Right lobe of liver (tissue), 6 donors: ENCODE results near the gene ARHGEF2. TPM values are rescaled to one million over a fixed set of nuclear protein-coding genes. Genes with fewer than 3 reads are reported as not detected.

Experiments
- ATAC-seq, 4 donors: fragments of 200-7000 bp; cut with Tn5 transposase; one replicate each; pipeline ENCODE4 v1.9.1; 2020; ENCODE audit warnings: mild to moderate bottlenecking in 4 of 4, moderate library complexity in 4 of 4
- DNase-seq, 3 donors: peaks; one replicate each; pipeline ENCODE4 v3.0.0-alpha.2; 2020
- H3K27ac ChIP-seq, 3 donors: fragments of 200-600 bp; one replicate each; pipeline ENCODE4 v1.8.0; 2022
- H3K27me3 ChIP-seq, 2 donors: fragments of 200-600 bp; one replicate each; pipeline ENCODE4 v1.8.0; 2022
- H3K36me3 ChIP-seq, 4 donors: fragments of 200-600 bp; sonication (generic) in 1 of 4; one replicate each; pipeline versions ENCODE4 v1.5.1 to v1.8.0; 2017 to 2022; ENCODE audit warnings: control low read depth in 1 of 4
- H3K4me1 ChIP-seq, 4 donors: fragments of 200-600 bp; sonication (generic) in 1 of 4; one replicate each; pipeline versions ENCODE4 v1.5.1 to v1.8.0; 2017 to 2022; ENCODE audit warnings: control low read depth in 1 of 4
- H3K4me3 ChIP-seq, 3 donors: fragments of 200-600 bp; one replicate each; pipeline ENCODE4 v1.8.0; 2022
- H3K9me3 ChIP-seq, 4 donors: fragments of 200-600 bp; sonication (generic) in 1 of 4; one replicate each; pipeline versions ENCODE4 v1.5.1 to v1.8.0; 2017 to 2022; ENCODE audit warnings: control low read depth in 1 of 4
- POLR2A ChIP-seq: fragments of 450-650 bp; IDR thresholded peaks from one replicate; pipeline ENCODE4 v1.6.1; 2017; ENCODE audit warnings: antibody characterized with exemption, mild to moderate bottlenecking
- WGBS: methylation state at CpG from one replicate; pipeline ENCODE4 v1.1.6; 2018; ENCODE audit warnings: low coverage, low lambda C conversion rate; ENCODE audit not compliant: insufficient coverage; ENCODE audit errors: missing lambda C conversion rate; 5-methylcytosine and 5-hydroxymethylcytosine counted together
- intact Hi-C, 2 donors: fragments of 100-400 bp; cut with DNase I; formaldehyde crosslinking; loops; one replicate each; pipeline versions ENCODE4 v1.11.2 to v1.14.1; 2022
- total RNA-seq, 6 experiments: library from RNA; depleted of rRNA in 2 of 6; stranded (reverse); fragments of >200 nt in 2 of 6; fragmentation: NEBNext Ultra II Directional in 3 of 6; extraction: Animal tissue kit (Norgen Biotek cat#: 25700) in 3 of 6; gene quantifications; one replicate each; pipeline versions ENCODE4 v1.1.0 to v1.2.4, GENCODE V29; 2016 to 2023
- TF ChIP-seq, protein P1 (sequence below), 4 donors: fragments of 200-600 bp in 3 of 4; fragments of 450-650 bp in 1 of 4; IDR thresholded peaks; one replicate each; pipeline versions ENCODE4 v1.5.1 to v1.8.0; 2016 to 2022; ENCODE audit warnings: antibody characterized with exemption in 4 of 4, mild to moderate bottlenecking in 2 of 4
- donor health status: DM: no; HTN: yes; CAD: no.
- donor health status: DM: no; HTN: no; CAD: no.
- donor health status: DM: no; HTN: no; CAD: no.
- donor health status: DM: no; HTN: yes; CAD: no.
- donor health status: DM: no; HTN: yes; CAD: no.

Gene ARHGEF2
- total RNA-seq, 6 experiments from 2014 or later: 7.9 to 23.8 (median 13.1) TPM

DNA sequence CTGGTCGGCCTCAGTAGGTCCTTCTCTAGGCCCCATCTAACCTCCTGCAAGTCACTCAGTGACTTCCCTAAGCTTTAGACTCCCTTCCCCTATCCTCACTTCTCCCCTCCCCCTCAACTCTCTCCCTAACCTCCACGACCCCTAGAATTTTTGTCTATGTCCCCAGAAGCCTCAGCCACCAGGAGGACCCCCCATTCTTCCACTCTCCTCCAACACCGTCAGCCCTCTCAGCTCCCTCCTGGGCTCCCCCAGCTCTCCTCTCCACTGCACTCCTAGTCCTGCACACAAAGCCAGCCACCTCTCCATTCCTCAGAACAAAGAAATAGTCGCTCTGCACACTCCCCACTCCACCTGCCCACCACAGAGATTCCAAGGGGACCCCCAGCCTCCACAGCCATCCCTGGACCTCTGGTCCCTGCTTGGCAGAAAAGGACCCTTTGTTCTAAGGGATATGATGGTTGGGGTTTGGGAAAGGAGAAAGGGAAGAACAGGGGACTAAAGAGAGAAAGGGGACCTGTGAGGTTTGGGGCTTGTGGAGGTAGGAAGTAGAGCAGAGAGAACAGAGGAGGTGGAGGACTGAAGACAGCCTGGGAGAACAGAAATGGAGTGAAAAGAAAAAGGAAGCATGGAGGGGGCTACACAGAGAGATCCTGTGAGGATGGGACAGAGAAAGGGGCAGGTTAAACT is 2.8 kb downstream of the ARHGEF2 start:
- Histone ChIP-seq H3K27me3 (no peaks in the 10 kb centered on the region), H3K4me1 (peaks cover 0 to 16% (median 2%) of the 10 kb centered on the region in 4 donors), H3K36me3 (no peaks in the 10 kb centered on the region), H3K27ac (peak overlapping the region in 1 of 3 donors; percentile 89), H3K9me3 (no peaks in the 10 kb centered on the region), H3K4me3 (peak overlapping the region; percentile 9 to 59 (median 9))
- DNase-seq (no peak), ATAC-seq (no peak)
- intact Hi-C loops: no loop called here
- TF ChIP-seq POLR2A: no peak
- TF ChIP-seq, protein P1, sequence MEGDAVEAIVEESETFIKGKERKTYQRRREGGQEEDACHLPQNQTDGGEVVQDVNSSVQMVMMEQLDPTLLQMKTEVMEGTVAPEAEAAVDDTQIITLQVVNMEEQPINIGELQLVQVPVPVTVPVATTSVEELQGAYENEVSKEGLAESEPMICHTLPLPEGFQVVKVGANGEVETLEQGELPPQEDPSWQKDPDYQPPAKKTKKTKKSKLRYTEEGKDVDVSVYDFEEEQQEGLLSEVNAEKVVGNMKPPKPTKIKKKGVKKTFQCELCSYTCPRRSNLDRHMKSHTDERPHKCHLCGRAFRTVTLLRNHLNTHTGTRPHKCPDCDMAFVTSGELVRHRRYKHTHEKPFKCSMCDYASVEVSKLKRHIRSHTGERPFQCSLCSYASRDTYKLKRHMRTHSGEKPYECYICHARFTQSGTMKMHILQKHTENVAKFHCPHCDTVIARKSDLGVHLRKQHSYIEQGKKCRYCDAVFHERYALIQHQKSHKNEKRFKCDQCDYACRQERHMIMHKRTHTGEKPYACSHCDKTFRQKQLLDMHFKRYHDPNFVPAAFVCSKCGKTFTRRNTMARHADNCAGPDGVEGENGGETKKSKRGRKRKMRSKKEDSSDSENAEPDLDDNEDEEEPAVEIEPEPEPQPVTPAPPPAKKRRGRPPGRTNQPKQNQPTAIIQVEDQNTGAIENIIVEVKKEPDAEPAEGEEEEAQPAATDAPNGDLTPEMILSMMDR (IDR thresholded peaks at IDR 0.05): no peak
- WGBS: 33% methylated on average over 4 of the region's 4 CpGs

DNA sequence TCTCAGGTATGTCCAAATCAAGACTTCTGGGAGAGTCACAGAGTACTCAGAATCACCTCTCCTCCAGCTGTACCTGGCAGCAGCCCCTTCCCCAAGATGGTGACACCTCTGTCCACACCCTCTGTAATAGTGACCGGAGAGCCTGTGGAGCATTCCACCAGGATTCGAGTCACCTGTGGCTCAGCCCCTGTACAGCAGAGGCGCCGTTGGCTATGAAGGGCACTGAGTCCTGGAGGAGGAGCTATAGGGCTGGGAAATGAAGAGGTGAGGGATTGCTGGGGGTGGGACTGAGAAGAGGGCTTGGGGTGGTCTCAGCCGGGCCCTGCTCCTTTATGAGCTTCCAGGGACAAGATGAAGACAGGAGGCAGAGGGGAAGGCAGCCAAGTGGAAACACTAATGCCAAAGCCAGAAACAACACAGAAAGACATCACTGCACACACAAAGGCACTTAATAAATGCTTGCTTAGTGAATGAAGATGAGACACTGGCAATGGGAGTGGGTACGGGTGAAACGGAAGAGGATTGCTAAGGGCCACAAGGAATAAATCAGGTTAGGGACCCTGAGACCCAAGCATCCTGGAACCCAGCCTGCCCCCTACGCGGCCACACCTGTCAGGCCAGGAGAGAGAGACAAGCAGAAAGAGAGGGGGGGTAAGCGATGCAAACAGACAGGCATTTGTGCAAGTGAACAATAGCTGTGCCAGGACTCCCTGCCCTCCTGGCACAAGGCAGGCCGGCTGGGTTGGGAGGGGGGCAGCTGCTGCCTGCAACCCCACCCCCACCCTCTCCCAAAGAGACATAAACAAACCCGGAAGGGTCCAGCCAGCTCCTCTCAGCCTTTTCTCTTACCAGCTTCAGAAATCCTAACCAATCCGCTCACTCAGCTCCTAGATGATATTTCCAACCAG is 3.9 kb downstream of the ARHGEF2 start:
- WGBS: 73% methylated on average over 9 of the region's 13 CpGs
- no peak for ATAC-seq
- Histone ChIP-seq H3K27ac (no peak overlapping the region), H3K36me3 (no peaks in the 10 kb centered on the region), H3K27me3 (no peaks in the 10 kb centered on the region), H3K4me3 (peak overlapping the region in 1 of 3 donors; percentile 4), H3K4me1 (peaks cover 0 to 16% (median 2%) of the 10 kb centered on the region in 4 donors), H3K9me3 (no peaks in the 10 kb centered on the region)
- no peak for TF ChIP-seq POLR2A
- TF ChIP-seq, protein P1 (IDR thresholded peaks at IDR 0.05): no peak
- no peak for DNase-seq
- intact Hi-C loops: no loop called here

DNA sequence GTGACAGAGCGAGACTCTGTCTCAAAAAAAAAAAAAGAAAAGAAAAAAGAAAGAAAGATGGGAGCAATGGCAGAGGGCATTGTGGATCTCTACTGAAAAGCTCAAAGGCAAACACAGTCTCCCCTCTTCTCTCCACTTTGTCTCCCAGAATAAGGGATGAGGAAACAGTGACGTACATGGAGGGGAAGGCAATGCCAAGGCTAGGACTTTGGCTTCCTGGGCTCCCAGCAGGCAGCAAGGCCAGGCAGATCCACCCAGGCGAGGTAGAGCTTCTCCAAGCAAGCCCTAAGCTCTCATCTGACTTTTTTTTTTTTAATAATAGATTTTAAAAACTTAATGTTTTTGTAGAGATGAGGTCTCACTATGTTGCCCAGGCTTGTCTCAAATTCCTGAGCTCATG is 4.6 kb downstream of the ARHGEF2 start:
- Histone ChIP-seq H3K27me3 (no peaks in the 10 kb centered on the region), H3K4me3 (no peak overlapping the region), H3K27ac (no peak overlapping the region), H3K4me1 (peaks cover 0 to 16% (median 2%) of the 10 kb centered on the region in 4 donors), H3K36me3 (no peaks in the 10 kb centered on the region), H3K9me3 (no peaks in the 10 kb centered on the region)
- ATAC-seq (no peak), DNase-seq (no peak)
- WGBS: 68% methylated on average over 3 of the region's 3 CpGs
- intact Hi-C loops: no loop called here
- TF ChIP-seq POLR2A: no peak
- TF ChIP-seq, protein P1 (IDR thresholded peaks at IDR 0.05): no peak

DNA sequence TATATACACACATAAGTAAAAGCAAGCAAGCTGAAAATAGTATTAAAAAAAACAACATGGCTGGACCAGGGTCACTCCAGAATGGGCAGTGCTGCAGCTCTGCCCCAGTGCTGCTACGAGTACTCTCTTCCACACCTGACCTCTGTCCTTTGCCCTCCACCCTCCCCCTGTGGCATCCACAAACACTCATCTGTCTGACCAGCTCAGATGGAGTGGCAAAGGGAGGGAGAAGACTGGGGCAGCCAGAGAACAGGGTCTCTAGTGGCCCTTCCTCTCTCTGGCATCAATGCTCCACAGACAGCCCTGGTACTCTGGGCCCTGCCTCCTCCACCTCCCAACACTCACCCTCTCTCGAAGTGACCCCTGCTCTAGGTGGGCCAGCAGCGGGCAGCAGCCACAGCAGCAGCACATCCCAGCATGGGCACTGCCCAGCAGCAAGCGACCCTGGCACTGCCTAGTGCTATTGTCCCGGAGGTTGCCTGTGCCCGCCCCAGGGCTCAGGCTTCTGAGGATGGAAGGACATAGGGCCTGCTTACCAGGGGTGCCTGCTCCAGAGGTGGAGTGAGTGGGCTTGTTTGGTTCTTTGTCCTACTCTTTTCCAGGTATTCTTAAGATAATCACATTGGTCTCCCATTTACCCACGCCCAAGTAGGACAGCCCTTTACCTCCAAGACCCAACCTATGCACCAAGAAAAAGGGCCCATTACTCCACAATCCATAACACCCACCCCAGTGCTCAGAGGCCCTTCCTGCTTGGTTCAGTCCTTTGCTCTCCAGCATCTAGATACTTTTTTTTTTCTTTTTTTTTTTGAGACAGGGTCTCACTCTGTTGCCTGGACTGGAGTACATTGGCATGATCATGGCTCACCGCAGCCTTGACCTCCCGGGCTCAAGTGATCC is 6.2 kb downstream of the ARHGEF2 start:
- WGBS: 65% methylated on average over 3 of the region's 9 CpGs
- Histone ChIP-seq H3K4me3 (no peak overlapping the region), H3K36me3 (no peaks in the 10 kb centered on the region), H3K27ac (no peak overlapping the region), H3K9me3 (no peaks in the 10 kb centered on the region), H3K4me1 (peaks cover 0 to 27% (median 5%) of the 10 kb centered on the region in 4 donors), H3K27me3 (no peaks in the 10 kb centered on the region)
- intact Hi-C loops: no loop called here
- DNase-seq: peak in 1 of 3 donors; percentile 27
- TF ChIP-seq, protein P1 (IDR thresholded peaks at IDR 0.05): no peak
- TF ChIP-seq POLR2A: no peak
- peak; percentile 58 to 68 (median 64) for ATAC-seq
